Measurements from ENCODE around the gene KDM1B.

The KDM1B gene

DNA sequence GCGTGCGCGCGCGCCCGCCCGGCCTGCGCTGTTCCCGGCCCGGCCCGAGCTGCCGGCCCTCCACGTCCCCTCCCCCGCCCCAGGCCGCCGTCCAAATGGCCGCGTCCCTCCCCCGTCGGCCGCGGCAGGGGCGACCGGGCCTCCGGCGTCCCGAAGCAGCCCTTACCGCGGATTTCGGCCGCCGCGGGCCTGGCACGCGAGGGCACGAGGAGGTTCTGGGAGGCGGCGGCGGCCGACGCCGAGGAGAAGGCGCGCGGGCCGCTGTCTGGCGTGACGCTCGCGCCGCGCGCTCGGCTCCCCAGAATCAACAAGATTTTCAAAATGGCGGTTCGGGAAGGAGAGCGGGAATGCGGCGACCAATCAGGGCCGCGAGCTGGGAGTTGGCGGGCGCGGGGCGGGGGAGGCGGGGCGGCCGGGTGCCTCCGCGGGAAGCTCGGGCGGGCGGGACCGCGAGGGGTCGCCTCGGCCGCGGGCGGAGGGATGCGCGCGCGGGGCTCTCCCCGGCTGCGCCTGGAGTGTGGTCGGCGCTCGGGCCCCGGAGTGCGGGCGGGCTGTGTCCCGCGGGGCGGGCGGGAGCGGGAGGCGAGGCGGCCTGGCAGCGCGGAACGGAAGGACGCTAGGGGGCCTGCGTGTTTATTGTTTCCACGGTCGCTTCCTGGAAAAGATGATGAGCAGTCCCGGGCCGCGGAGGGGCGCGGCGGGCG, 109.1 kb downstream of the KDM1B start, which contains the start of gene DEK:
Gene DEK, minus strand, starts transcription at position 312 of the 704 bp plus-strand sequence. CDS start 543 bp downstream, outside the sequence.
- Histone ChIP-seq H3K27me3 (ENCODE audit: insufficient read depth, low read length) (no peaks in the 10 kb centered on the region), H3K4me3 (ENCODE audit: low read length) (peak within 1 kb of the TSS; percentile 95), H3K4me1 (ENCODE audit: insufficient read depth, low read length) (peaks cover 21% of the 10 kb centered on the region), H3K9ac (ENCODE audit: low read depth, low read length) (peak within 1 kb of the TSS; percentile 99), H3K36me3 (ENCODE audit: insufficient read depth, low read length) (peaks cover 25% of the 10 kb centered on the region), H3K27ac (ENCODE audit: low read depth, low read length) (peak within 1 kb of the TSS; percentile 95), H3K9me3 (ENCODE audit: insufficient read depth, low read depth, low read length) (peaks cover 10% of the 10 kb centered on the region)
- under 1% methylated on average over 113 of the region's 113 CpGs for WGBS

- 9% methylated on average over 10 of the region's 11 CpGs for WGBS
Measured at GRCh38 chr6:18264923-18265377, 109.7 kb downstream of the KDM1B start.

GRCh38 chr6:18265787-18266522, 110.7 kb downstream of the KDM1B start:
- H3K4me1 ChIP-seq (ENCODE audit: insufficient read depth, low read length) = peaks cover 15% of the 10 kb centered on the region
- H3K9ac ChIP-seq (ENCODE audit: low read depth, low read length) = no peak overlapping the region
- H3K27me3 ChIP-seq (ENCODE audit: insufficient read depth, low read length) = no peaks in the 10 kb centered on the region
- 95% methylated on average over 14 of the region's 14 CpGs for WGBS
- no peak overlapping the region for H3K4me3 ChIP-seq (ENCODE audit: low read length)
- H3K9me3 ChIP-seq (ENCODE audit: insufficient read depth, low read depth, low read length) = peaks cover 10% of the 10 kb centered on the region
- H3K36me3 ChIP-seq (ENCODE audit: insufficient read depth, low read length) = peaks cover 9% of the 10 kb centered on the region
- no peak overlapping the region for H3K27ac ChIP-seq (ENCODE audit: low read depth, low read length)

More at GRCh38 chr6:18264923-18265377, 109.7 kb downstream of the KDM1B start:
- Histone ChIP-seq H3K4me3 (ENCODE audit: low read length) (peak overlapping the region; percentile 95), H3K27ac (ENCODE audit: low read depth, low read length) (peak overlapping the region; percentile 57; the same call in 1 of the 2 replicates), H3K27me3 (ENCODE audit: insufficient read depth, low read length) (no peaks in the 10 kb centered on the region), H3K36me3 (ENCODE audit: insufficient read depth, low read length) (peaks cover 19% of the 10 kb centered on the region), H3K9me3 (ENCODE audit: insufficient read depth, low read depth, low read length) (peaks cover 10% of the 10 kb centered on the region), H3K4me1 (ENCODE audit: insufficient read depth, low read length) (peaks cover 21% of the 10 kb centered on the region), H3K9ac (ENCODE audit: low read depth, low read length) (peak overlapping the region; percentile 99)

DNA sequence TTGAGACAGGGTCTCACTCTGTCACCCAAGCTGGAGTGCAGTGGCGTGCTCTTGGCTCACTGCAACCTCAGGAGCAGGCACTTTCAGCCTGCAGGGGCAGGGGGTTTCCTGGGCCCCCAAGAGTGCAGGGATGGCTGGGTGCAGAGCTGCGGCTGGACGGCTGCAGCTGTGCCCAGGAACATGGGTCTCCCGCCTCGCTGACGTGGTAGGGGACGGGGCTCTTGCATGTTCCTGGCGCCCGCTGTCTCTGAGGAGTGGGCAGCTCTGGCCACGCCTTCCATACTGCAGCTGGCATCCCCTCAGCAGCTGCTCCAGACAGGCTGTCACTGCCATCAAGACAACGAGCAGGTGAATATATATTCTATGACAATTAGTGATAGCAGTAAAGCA, 111.3 kb downstream of the KDM1B start:
- Histone ChIP-seq H3K4me3 (ENCODE audit: low read length) (no peak overlapping the region), H3K27me3 (ENCODE audit: insufficient read depth, low read length) (no peaks in the 10 kb centered on the region), H3K27ac (ENCODE audit: low read depth, low read length) (no peak overlapping the region), H3K36me3 (ENCODE audit: insufficient read depth, low read length) (peaks cover 5% of the 10 kb centered on the region), H3K9me3 (ENCODE audit: insufficient read depth, low read depth, low read length) (peaks cover 10% of the 10 kb centered on the region), H3K4me1 (ENCODE audit: insufficient read depth, low read length) (peaks cover 9% of the 10 kb centered on the region), H3K9ac (ENCODE audit: low read depth, low read length) (no peak overlapping the region)
- 95% methylated on average over 11 of the region's 11 CpGs for WGBS

DNA sequence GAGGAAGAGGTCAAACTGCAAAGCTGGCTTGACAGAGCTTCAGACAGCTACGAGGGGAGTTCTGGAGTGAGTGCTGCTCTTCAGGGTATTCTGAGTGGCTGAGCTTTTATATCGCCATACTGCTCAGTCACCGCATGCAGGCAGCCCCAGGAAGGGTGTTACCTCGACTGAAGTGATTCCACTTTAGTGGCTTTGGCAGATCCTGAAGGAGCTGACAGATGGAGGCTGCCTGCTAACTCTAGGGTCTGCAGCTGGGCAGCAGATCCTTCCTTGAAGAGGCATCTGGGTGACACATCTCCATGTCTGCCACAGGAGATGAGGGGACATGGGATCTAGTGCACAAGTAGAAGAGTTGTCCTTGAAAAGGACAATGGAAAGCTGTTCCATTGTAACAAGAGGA, 112.8 kb downstream of the KDM1B start:
- 0 out of 2 replicates have a peak, but pooled peaks cover 3% of the 10 kb centered on the region for H3K4me1 ChIP-seq (ENCODE audit: insufficient read depth, low read length)
- no peak overlapping the region for H3K4me3 ChIP-seq (ENCODE audit: low read length)
- no peak overlapping the region for H3K27ac ChIP-seq (ENCODE audit: low read depth, low read length)
- WGBS = 53% methylated on average over 4 of the region's 4 CpGs
- H3K27me3 ChIP-seq (ENCODE audit: insufficient read depth, low read length) = no peaks in the 10 kb centered on the region
- H3K36me3 ChIP-seq (ENCODE audit: insufficient read depth, low read length) = no peaks in the 10 kb centered on the region
- H3K9me3 ChIP-seq (ENCODE audit: insufficient read depth, low read depth, low read length) = peaks cover 10% of the 10 kb centered on the region
- no peak overlapping the region for H3K9ac ChIP-seq (ENCODE audit: low read depth, low read length)

DNA sequence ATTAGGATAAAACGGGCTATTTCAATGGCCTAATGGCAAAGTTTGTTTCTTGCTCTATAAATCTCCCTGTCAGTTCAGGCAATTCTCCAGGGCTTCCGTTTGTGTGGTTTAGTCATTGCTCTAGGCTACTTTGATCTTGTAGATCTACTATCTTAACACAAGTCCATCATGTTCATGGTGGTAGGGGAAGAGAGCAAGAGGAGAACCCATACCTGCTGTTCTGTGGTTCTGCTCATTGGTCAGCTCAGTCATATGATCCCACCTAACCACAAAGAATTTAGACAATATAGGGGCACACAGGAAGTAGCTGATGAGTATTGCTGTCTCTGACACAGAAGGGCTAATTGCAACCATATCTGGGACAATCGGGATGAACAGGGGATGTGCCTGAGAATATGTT, 114.0 kb downstream of the KDM1B start:
- WGBS = 90% methylated on average over 3 of the region's 3 CpGs
- no peak overlapping the region for H3K4me3 ChIP-seq (ENCODE audit: low read length)

DNA sequence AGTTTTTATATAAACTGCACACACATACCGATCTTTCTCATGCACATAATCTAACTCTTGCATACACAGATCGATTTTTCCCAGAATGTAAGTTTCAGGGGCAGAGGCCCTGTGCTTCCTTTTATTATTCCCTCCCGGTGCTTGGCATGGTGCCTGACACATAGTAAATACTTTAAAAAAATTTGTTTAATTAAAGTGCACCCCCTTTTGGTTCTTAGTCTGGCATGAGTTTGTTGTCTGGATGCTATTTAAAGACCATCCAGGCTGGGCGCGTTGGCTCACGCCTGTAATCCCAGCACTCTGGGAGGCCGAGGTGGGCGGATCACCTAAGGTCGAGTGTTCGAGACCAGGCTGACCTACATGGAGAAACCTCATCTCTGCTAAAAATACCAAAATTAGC, 114.5 kb downstream of the KDM1B start:
- Histone ChIP-seq H3K27me3 (ENCODE audit: insufficient read depth, low read length) (no peaks in the 10 kb centered on the region), H3K27ac (ENCODE audit: low read depth, low read length) (no peak overlapping the region), H3K9me3 (ENCODE audit: insufficient read depth, low read depth, low read length) (peaks cover 10% of the 10 kb centered on the region), H3K4me3 (ENCODE audit: low read length) (no peak overlapping the region), H3K36me3 (ENCODE audit: insufficient read depth, low read length) (no peaks in the 10 kb centered on the region), H3K4me1 (ENCODE audit: insufficient read depth, low read length) (0 out of 2 replicates have a peak, but pooled peaks cover 3% of the 10 kb centered on the region), H3K9ac (ENCODE audit: low read depth, low read length) (no peak overlapping the region)
- WGBS = 95% methylated on average over 10 of the region's 10 CpGs

More for the DNA sequence above, 114.0 kb downstream of the KDM1B start:
- Histone ChIP-seq H3K4me1 (ENCODE audit: insufficient read depth, low read length) (0 out of 2 replicates have a peak, but pooled peaks cover 3% of the 10 kb centered on the region), H3K36me3 (ENCODE audit: insufficient read depth, low read length) (no peaks in the 10 kb centered on the region), H3K9ac (ENCODE audit: low read depth, low read length) (no peak overlapping the region), H3K9me3 (ENCODE audit: insufficient read depth, low read depth, low read length) (peaks cover 10% of the 10 kb centered on the region), H3K27ac (ENCODE audit: low read depth, low read length) (no peak overlapping the region), H3K27me3 (ENCODE audit: insufficient read depth, low read length) (no peaks in the 10 kb centered on the region)

DNA sequence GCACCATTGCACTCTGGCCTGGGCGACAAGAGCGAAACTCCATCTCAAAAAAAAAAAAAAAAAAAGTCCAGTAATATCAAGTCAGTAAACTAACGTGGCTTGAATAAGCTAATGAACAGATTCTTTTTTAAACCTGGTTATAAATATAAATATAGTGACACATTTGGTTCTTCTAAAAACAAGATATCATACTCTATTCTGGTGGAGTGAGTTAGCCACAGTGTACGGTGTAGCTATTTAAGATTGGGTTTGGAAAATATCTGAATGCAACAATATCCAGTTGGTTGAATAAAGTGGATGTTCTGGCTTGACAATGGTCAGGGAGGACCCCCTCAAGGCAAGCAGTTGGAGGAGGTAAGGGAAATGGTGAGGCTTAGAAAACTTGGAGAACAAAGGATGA, 115.0 kb downstream of the KDM1B start:
- Histone ChIP-seq H3K27me3 (ENCODE audit: insufficient read depth, low read length) (peaks cover 2% of the 10 kb centered on the region; the same call in 1 of the 2 replicates), H3K27ac (ENCODE audit: low read depth, low read length) (no peak overlapping the region), H3K9me3 (ENCODE audit: insufficient read depth, low read depth, low read length) (peaks cover 9% of the 10 kb centered on the region), H3K36me3 (ENCODE audit: insufficient read depth, low read length) (no peaks in the 10 kb centered on the region), H3K9ac (ENCODE audit: low read depth, low read length) (no peak overlapping the region), H3K4me3 (ENCODE audit: low read length) (no peak overlapping the region), H3K4me1 (ENCODE audit: insufficient read depth, low read length) (no peaks in the 10 kb centered on the region)
- 85% methylated on average over 1 of the region's 4 CpGs for WGBS
